Naive thymus-derived CD4-positive, alpha-beta T cell (primary cell): Measurements from ENCODE around the gene TRAF3. TPM values are rescaled to one million over a fixed set of nuclear protein-coding genes. Genes with fewer than 3 reads are reported as not detected.
"Not testable (repeated sequence)": the region's sequence is repeated elsewhere in the genome, so short reads cannot be mapped to it uniquely, and the experiment has no call there.

Experiments
- ATAC-seq: fragments of 150-1000 bp; cut with Tn5 transposase; 2 replicates; pipeline ENCODE4 v1.10.0; 2021; ENCODE audit warnings: mild to moderate bottlenecking, moderate library complexity
- CTCF ChIA-PET: fragments of 350-600 bp; sonication (Branson Sonifier 250); formaldehyde crosslinking; loops from one replicate; lab custom pipeline; 2021; ENCODE audit warnings: antibody characterized with exemption; lab: Charles Lee
- POLR2A ChIA-PET: fragments of 350-600 bp; sonication (Branson Sonifier 250); formaldehyde crosslinking; loops from one replicate; lab custom pipeline; 2021; ENCODE audit warnings: antibody characterized with exemption, inconsistent platforms; lab: Charles Lee
- DNase-seq, 9 donors: peaks; one replicate each; pipeline versions ENCODE4 v3.0.0 to v3.0.0-alpha.2; 2020 to 2022; ENCODE audit warnings: mixed read lengths in 1 of 9
- H3K27ac ChIP-seq: one replicate; pipeline ENCODE4 v1.7.0; 2013; ENCODE audit warnings: mild to moderate bottlenecking, low read depth, low read length, moderate library complexity
- H3K27me3 ChIP-seq, 2 donors: one replicate each; pipeline ENCODE4 v1.7.0; 2013; ENCODE audit warnings: low read length in 2 of 2, mild to moderate bottlenecking in 2 of 2, moderate library complexity in 2 of 2; ENCODE audit not compliant: control insufficient read depth in 2 of 2, insufficient read depth in 2 of 2
- H3K36me3 ChIP-seq, 3 experiments: 1 replicate in 2 of 3; 2 replicates in 1 of 3; pipeline ENCODE4 v1.7.0; 2013; ENCODE audit warnings: low read length in 3 of 3, mild to moderate bottlenecking in 3 of 3, moderate library complexity in 1 of 3; ENCODE audit not compliant: insufficient read depth in 3 of 3, control insufficient read depth in 2 of 3
- H3K4me1 ChIP-seq, 2 donors: one replicate each; pipeline ENCODE4 v1.7.0; 2013; ENCODE audit warnings: low read length in 2 of 2, mild to moderate bottlenecking in 2 of 2, moderate library complexity in 1 of 2; ENCODE audit not compliant: control insufficient read depth in 2 of 2, insufficient read depth in 2 of 2
- H3K4me3 ChIP-seq: 2 replicates; pipeline ENCODE4 v1.7.0; 2013; ENCODE audit warnings: mild to moderate bottlenecking, low read length
- H3K9me3 ChIP-seq, 3 experiments: 1 replicate in 2 of 3; 2 replicates in 1 of 3; pipeline ENCODE4 v1.7.0; 2013; ENCODE audit warnings: low read length in 3 of 3; ENCODE audit not compliant: control insufficient read depth in 2 of 3
- H3K27ac Mint-ChIP-seq, 9 donors: one replicate each; pipeline ENCODE4 v1.8.0; 2020 to 2022; ENCODE audit warnings: mixed read lengths in 9 of 9, mild to moderate bottlenecking in 8 of 9, moderate library complexity in 5 of 9, inconsistent platforms in 2 of 9
- H3K27me3 Mint-ChIP-seq, 5 donors: one replicate each; pipeline ENCODE4 v1.8.0; 2021 to 2022; ENCODE audit warnings: mixed read lengths in 5 of 5, mild to moderate bottlenecking in 1 of 5
- H3K36me3 Mint-ChIP-seq, 5 donors: one replicate each; pipeline ENCODE4 v1.8.0; 2020 to 2022; ENCODE audit warnings: mixed read lengths in 5 of 5, mild to moderate bottlenecking in 3 of 5, inconsistent platforms in 1 of 5
- H3K4me1 Mint-ChIP-seq, 7 donors: one replicate each; pipeline ENCODE4 v1.8.0; 2020 to 2022; ENCODE audit warnings: mixed read lengths in 7 of 7, mild to moderate bottlenecking in 3 of 7, inconsistent platforms in 1 of 7
- H3K4me3 Mint-ChIP-seq, 10 donors: one replicate each; pipeline ENCODE4 v1.8.0; 2020 to 2022; ENCODE audit warnings: mild to moderate bottlenecking in 10 of 10, mixed read lengths in 10 of 10, moderate library complexity in 6 of 10, inconsistent platforms in 2 of 10
- H3K9me3 Mint-ChIP-seq, 11 donors: one replicate each; pipeline ENCODE4 v1.8.0; 2020 to 2022; ENCODE audit warnings: mixed read lengths in 11 of 11, mild to moderate bottlenecking in 4 of 11, inconsistent platforms in 1 of 11, moderate library complexity in 1 of 11
- intact Hi-C, 2 donors: fragments of 100-400 bp; cut with micrococcal nuclease; formaldehyde crosslinking; loops; one replicate each; pipeline ENCODE4 v1.15.1; 2023
- polyA plus RNA-seq, 2 donors: library from polyadenylated mRNA; unstranded; fragments of 300-500 nt; fragmentation: Illumina TruSeq; gene quantifications; one replicate each; pipeline ENCODE4 v1.2.3, GENCODE V29; 2021
- total RNA-seq, 6 experiments: library from RNA in 5 of 6; stranded (reverse) in 5 of 6; gene quantifications; 1 replicate in 5 of 6; 2 replicates in 1 of 6; pipeline ENCODE4 v1.2.3 and lab custom pipeline; 2021 to 2026

Gene TRAF3
- total and polyA plus RNA-seq, 7 experiments from 2014 or later, result 16.1 to 74.4 (median 30.4) TPM

- Mint-ChIP-seq H3K4me1 (no peaks in the 10 kb centered on the region), H3K27me3 (no peaks in the 10 kb centered on the region), H3K4me3 (no peak overlapping the region), H3K9me3 (no peaks in the 10 kb centered on the region), H3K27ac (no peak overlapping the region), H3K36me3 (no peaks in the 10 kb centered on the region)
- Histone ChIP-seq H3K9me3 (no peaks in the 10 kb centered on the region), H3K36me3 (no peaks in the 10 kb centered on the region), H3K4me1 (no peaks in the 10 kb centered on the region), H3K27me3 (no peaks in the 10 kb centered on the region), H3K27ac (no peak overlapping the region), H3K4me3 (no peak overlapping the region)
- ATAC-seq (no peak), DNase-seq (no peak)
- ChIA-PET CTCF (no interaction called here), POLR2A (interaction anchor here (0.5 to 1.0 kb wide), 2 partner anchors 61 to 262 kb away, joined by 3 read pairs; no protein-coding TSS in a partner anchor)
- intact Hi-C loops, result no loop called here
Measured at GRCh38 chr14:102760496-102761193, 16.6 kb upstream of the TRAF3 start.

- intact Hi-C loops, result no loop called here
- Histone ChIP-seq H3K27ac (no peak overlapping the region), H3K4me3 (no peak overlapping the region), H3K4me1 (no peaks in the 10 kb centered on the region), H3K36me3 (no peaks in the 10 kb centered on the region), H3K9me3 (no peaks in the 10 kb centered on the region), H3K27me3 (no peaks in the 10 kb centered on the region)
- H3K27ac Mint-ChIP-seq, result no peak overlapping the region
- H3K9me3 Mint-ChIP-seq, result no peaks in the 10 kb centered on the region
- H3K36me3 Mint-ChIP-seq, result no peaks in the 10 kb centered on the region
- ChIA-PET POLR2A (no interaction called here), CTCF (no interaction called here)
- ATAC-seq (no peak), DNase-seq (no peak)
- H3K4me1 Mint-ChIP-seq, result peaks cover 0 to 2% (median 0%) of the 10 kb centered on the region in 7 donors
- H3K27me3 Mint-ChIP-seq, result no peaks in the 10 kb centered on the region
- H3K4me3 Mint-ChIP-seq, result no peak overlapping the region
Measured at GRCh38 chr14:102761206-102761605, 16.0 kb upstream of the TRAF3 start.

- Mint-ChIP-seq H3K4me1 (peaks cover 0 to 7% (median 0%) of the 10 kb centered on the region in 7 donors), H3K36me3 (no peaks in the 10 kb centered on the region), H3K27ac (no peak overlapping the region), H3K4me3 (no peak overlapping the region), H3K27me3 (no peaks in the 10 kb centered on the region), H3K9me3 (peaks cover 0 to 1% (median 0%) of the 10 kb centered on the region in 11 donors)
- H3K4me1 ChIP-seq, result no peaks in the 10 kb centered on the region
- ChIA-PET POLR2A (interaction anchor here (0.6 kb wide), 1 partner anchor 12 kb away, joined by 3 read pairs; no protein-coding TSS in a partner anchor), CTCF (no interaction called here)
- H3K4me3 ChIP-seq, result no peak overlapping the region
- ATAC-seq (no peak), DNase-seq (no peak)
- intact Hi-C loops, result no loop called here
- no peak overlapping the region for H3K27ac ChIP-seq
- no peaks in the 10 kb centered on the region for H3K36me3 ChIP-seq
- no peaks in the 10 kb centered on the region for H3K27me3 ChIP-seq
- no peaks in the 10 kb centered on the region for H3K9me3 ChIP-seq
Measured at GRCh38 chr14:102764220-102764671, 13.0 kb upstream of the TRAF3 start.

DNA sequence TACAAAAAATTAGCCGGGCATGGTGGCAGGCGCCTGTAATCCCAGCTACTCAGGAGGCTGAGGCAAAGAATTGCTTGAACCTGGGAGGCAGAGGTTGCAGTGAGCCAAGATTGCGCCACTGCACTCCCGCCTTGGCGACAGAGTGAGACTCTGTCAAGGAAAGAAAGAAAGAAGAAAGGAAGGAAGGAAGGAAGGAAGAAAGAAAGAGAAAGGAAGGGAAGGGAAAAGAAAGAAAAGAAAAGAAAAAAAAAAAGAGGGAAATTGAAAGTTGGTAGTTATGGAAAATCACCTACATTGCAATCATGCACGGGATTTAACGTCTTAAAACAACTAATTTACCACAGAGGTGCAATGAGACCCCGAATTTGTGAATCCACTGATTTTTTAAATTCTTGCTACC, 11.5 kb upstream of the TRAF3 start:
- H3K27ac ChIP-seq, H3K9me3 ChIP-seq, H3K36me3 ChIP-seq, H3K4me3 ChIP-seq, H3K4me3 Mint-ChIP-seq, intact Hi-C loops, CTCF ChIA-PET, H3K27me3 ChIP-seq, H3K4me1 Mint-ChIP-seq, H3K36me3 Mint-ChIP-seq, H3K27ac Mint-ChIP-seq, DNase-seq, POLR2A ChIA-PET, H3K4me1 ChIP-seq, ATAC-seq, H3K27me3 Mint-ChIP-seq, H3K9me3 Mint-ChIP-seq: not testable (repeated sequence)

- Mint-ChIP-seq H3K27me3 (no peaks in the 10 kb centered on the region), H3K4me3 (no peak overlapping the region), H3K27ac (peak overlapping the region in 1 of 9 donors; percentile 48), H3K36me3 (no peaks in the 10 kb centered on the region), H3K9me3 (peaks cover 0 to 1% (median 0%) of the 10 kb centered on the region in 11 donors), H3K4me1 (peaks cover 0 to 14% (median 3%) of the 10 kb centered on the region in 7 donors)
- CTCF ChIA-PET, result interaction anchor here (1.2 kb wide), 1 partner anchor 73 kb away, joined by 3 read pairs; no protein-coding TSS in a partner anchor
- ATAC-seq (peak; percentile 92), DNase-seq (no peak)
- H3K36me3 ChIP-seq, result no peaks in the 10 kb centered on the region
- H3K27ac ChIP-seq, result no peak overlapping the region
- POLR2A ChIA-PET, result no interaction called here
- no peak overlapping the region for H3K4me3 ChIP-seq
- H3K4me1 ChIP-seq, result no peaks in the 10 kb centered on the region
- intact Hi-C loops, result no loop called here
- H3K27me3 ChIP-seq, result no peaks in the 10 kb centered on the region
- no peaks in the 10 kb centered on the region for H3K9me3 ChIP-seq
Measured at GRCh38 chr14:102768223-102769048, 8.8 kb upstream of the TRAF3 start.

DNA sequence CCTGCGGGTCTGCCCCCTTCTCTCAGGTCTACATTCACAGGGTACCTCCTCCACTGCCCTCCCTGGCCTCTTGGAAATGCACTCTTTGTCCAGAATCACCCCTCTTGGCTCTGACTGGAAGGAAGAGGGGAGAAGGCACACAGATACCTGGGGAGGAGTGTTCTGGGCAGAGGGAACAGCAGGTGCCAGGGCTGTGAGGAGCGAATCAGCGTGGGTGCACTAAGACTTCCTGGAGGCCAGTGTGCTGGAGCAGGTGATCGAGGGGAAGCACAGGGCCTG, 8.3 kb upstream of the TRAF3 start:
- ATAC-seq (no peak), DNase-seq (no peak)
- H3K36me3 Mint-ChIP-seq, result no peaks in the 10 kb centered on the region
- Histone ChIP-seq H3K4me1 (no peaks in the 10 kb centered on the region), H3K4me3 (no peak overlapping the region), H3K36me3 (no peaks in the 10 kb centered on the region), H3K27me3 (no peaks in the 10 kb centered on the region), H3K9me3 (no peaks in the 10 kb centered on the region), H3K27ac (no peak overlapping the region)
- H3K4me1 Mint-ChIP-seq, result peaks cover 0 to 16% (median 4%) of the 10 kb centered on the region in 7 donors
- intact Hi-C loops, result no loop called here
- ChIA-PET POLR2A (no interaction called here), CTCF (interaction anchor here (1.2 kb wide), 1 partner anchor 74 kb away, joined by 3 read pairs; no protein-coding TSS in a partner anchor)
- H3K27ac Mint-ChIP-seq, result peak overlapping the region in 1 of 9 donors; percentile 32
- peaks cover 0 to 1% (median 0%) of the 10 kb centered on the region in 11 donors for H3K9me3 Mint-ChIP-seq
- no peak overlapping the region for H3K4me3 Mint-ChIP-seq
- no peaks in the 10 kb centered on the region for H3K27me3 Mint-ChIP-seq
